ENCODE results near the gene FBLN2. TPM values are rescaled to one million over a fixed set of nuclear protein-coding genes. Genes with fewer than 3 reads are reported as not detected.
"Not testable (repeated sequence)": the region's sequence is repeated elsewhere in the genome, so short reads cannot be mapped to it uniquely, and the experiment has no call there.

FBLN2 gene
- not detected for total RNA-seq

DNA sequence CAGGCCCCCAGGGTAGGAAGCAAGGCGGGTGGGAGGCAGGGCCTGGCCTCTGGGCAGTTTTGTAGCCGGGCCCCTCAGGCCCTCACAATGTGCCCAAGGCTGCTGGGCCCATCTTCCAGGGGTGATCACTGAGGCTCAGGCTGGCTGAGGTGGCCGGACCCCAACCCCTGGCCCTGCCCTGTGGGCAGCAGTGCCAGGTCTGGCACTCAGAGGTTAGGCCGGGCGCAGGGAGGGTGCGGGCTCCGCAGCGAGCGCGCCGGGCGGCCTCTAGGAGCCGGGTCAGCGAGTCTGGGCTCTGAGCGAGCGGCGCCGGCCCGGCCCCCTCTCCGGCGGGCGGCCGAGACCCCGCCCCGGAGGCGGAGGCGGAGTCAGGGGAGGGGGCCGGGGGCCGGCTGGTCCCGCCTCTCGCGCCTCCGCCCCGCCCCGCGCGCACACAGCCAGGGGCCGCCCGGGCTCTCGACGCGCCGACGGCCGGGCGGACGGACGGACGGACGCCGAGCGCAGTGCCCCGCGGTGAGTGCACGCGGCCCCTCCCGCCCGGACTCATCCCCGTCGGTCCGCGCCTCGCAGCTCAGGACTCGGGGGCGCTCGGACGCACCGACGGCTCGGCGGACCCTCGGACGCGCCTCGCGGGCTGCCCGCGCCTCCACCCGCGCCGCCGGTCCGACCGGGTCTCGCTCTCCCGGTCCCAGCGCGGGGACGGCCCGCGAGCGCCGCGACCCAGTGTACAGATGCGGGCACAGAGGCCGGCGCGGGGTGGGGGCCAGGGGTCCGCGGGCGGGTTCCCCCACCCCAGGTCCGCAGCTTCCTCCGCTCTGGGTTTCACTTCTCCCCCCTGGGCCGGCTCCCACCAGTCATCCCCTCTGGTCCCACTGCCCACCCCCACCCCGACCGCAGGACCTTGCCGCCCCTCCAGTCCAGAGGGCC, at the start of gene FBLN2:
FBLN2 (plus strand) TSS at position 430 of the 927 bp plus-strand sequence. CDS start 21,231 bp downstream, outside the sequence.
- intact Hi-C loops (cut with micrococcal nuclease), result no loop called here
- ChIA-PET POLR2A (no interaction called here), CTCF (no interaction called here)
- H3K27me3 Mint-ChIP-seq, result peaks cover 59% of the 10 kb centered on the region
- no peaks in the 10 kb centered on the region for H3K36me3 Mint-ChIP-seq
- no peak for DNase-seq
- peaks cover 20% of the 10 kb centered on the region for H3K4me1 Mint-ChIP-seq (ENCODE audit: low read depth)
- H3K4me3 Mint-ChIP-seq, result peak within 1 kb of the TSS; percentile 1
- H3K27ac Mint-ChIP-seq, result no peak within 1 kb of the TSS
- no peaks in the 10 kb centered on the region for H3K9me3 Mint-ChIP-seq

DNA sequence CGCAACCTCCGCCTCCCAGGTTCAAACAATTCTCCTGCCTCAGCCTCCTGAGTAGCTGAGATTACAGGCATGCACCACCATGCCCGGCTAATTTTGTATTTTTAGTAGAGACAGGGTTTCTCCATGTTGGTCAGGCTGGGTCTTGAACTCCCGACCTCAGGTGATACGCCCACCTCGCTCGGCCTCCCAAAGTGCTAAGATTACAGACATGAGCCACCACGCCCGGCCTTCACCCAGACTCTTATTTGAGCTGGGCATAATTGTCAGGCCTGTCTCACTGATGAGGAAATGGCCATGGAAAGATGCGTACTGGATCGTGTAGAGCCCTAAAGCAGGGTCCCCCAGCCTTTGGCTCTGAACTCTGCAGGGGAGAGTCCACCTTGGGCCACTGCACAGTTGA, 49.7 kb upstream of the FBLN2 start:
- H3K4me3 Mint-ChIP-seq, H3K36me3 Mint-ChIP-seq: not testable (repeated sequence)

DNA sequence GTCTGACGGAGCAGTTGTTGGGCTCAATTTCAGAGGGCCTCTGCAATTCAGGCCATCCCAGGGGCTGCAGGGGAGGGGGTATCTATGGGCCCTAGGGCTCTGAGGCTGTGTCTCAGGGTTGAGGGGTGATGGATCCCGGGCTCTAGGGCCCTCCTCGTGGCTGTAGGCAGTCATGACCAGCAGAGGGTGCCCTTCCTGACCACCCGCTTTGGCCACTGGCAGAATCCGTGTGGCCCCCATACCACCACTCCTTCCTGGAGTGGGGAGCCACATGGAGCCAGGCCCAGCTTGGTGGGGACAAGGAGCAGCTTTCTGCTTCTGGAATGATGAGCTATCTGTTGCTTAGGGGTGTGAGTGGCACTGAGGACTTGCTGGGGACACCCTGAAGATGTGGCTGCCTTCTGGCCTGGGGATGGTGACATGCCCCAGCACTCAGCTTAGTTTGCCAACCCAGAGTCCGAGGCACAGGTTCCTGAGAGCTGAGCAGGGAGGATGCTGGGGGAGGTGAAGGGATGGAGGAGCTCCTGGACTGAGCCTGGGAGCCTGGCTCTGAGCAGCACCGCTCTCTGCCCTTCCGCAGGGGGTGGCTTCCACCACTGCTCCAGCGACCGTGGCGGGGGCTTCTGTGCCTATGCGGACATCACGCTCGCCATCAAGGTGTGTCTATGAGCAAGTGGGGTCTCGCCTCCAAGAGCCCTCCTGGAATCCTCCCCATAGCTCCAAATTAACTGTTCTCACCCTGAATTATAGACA, 48.6 kb upstream of the FBLN2 start:
- Mint-ChIP-seq H3K27ac (no peak overlapping the region), H3K27me3 (no peaks in the 10 kb centered on the region), H3K9me3 (no peaks in the 10 kb centered on the region), H3K36me3 (no peaks in the 10 kb centered on the region), H3K4me3 (no peak overlapping the region), H3K4me1 (ENCODE audit: low read depth) (no peaks in the 10 kb centered on the region)
- intact Hi-C loops (cut with micrococcal nuclease), result no loop called here
- CTCF ChIA-PET, result interaction anchor here (1.0 to 9.1 kb wide), 2 partner anchors 150 to 380 kb away, joined by 4 to 456 read pairs; no protein-coding TSS in a partner anchor
- POLR2A ChIA-PET, result no interaction called here
- peak; percentile 18 for DNase-seq

More for the DNA sequence above, 49.7 kb upstream of the FBLN2 start:
- H3K9me3 Mint-ChIP-seq; H3K27me3 Mint-ChIP-seq; H3K27ac Mint-ChIP-seq; POLR2A ChIA-PET; DNase-seq; H3K4me1 Mint-ChIP-seq (ENCODE audit: low read depth): not testable (repeated sequence)
- CTCF ChIA-PET, result interaction anchor here (1.9 to 9.1 kb wide), 2 partner anchors 13 to 151 kb away, joined by 6 to 456 read pairs; no protein-coding TSS in a partner anchor
- intact Hi-C loops (cut with micrococcal nuclease), result loop anchor here (5.0 kb wide), 1 partner anchor 383 kb away; the partner anchor contains the start of gene WNT7A

DNA sequence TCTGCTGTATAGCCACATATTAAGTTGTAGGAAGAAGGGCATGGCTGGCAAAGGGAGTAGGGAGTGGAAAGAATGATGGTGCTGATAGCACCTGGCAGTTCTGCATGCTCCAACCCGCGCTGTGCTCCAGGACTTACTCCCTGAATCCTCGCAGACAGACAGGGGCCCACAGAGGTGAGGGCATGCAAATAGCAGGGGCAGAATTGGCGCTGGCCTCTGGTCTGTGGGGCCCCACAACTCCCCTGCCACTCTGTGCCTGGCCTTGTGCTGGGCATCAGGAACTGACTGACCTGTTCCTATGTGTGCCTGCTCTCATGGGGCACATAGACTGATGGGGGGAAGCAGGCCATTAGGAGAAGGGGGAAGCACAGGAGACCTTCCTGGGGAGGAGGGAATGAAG, 47.9 kb upstream of the FBLN2 start:
- no peak overlapping the region for H3K27ac Mint-ChIP-seq
- H3K4me1 Mint-ChIP-seq (ENCODE audit: low read depth), result no peaks in the 10 kb centered on the region
- no peaks in the 10 kb centered on the region for H3K9me3 Mint-ChIP-seq
- CTCF ChIA-PET, result interaction anchor here (9.1 kb wide), 1 partner anchor 149 kb away, joined by 456 read pairs; no protein-coding TSS in a partner anchor
- H3K36me3 Mint-ChIP-seq, result no peaks in the 10 kb centered on the region
- H3K4me3 Mint-ChIP-seq, result no peak overlapping the region
- intact Hi-C loops (cut with micrococcal nuclease), result no loop called here
- no peak for DNase-seq
- no peaks in the 10 kb centered on the region for H3K27me3 Mint-ChIP-seq
- POLR2A ChIA-PET, result interaction anchor here (0.8 kb wide), 1 partner anchor 143 kb away, joined by 3 read pairs; no protein-coding TSS in a partner anchor

DNA sequence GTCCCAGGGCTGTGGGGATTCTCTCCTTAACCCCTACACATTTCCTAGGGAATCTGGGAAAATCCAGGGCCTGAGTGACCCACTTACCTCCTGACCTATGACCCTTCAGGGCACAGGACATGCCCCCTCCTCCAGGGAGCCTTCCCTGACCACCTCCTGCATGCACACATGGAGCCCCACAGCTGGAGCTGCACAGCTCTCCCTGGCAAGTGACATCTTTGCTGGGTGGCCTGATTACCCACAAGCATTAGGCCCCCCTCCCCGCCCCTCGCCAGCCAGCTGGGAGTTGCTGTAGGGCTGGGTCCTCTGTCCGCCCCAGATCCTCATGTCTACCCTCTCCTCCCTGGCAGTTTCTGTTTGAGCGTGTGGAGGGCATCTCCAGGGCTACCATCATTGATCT, 47.4 kb upstream of the FBLN2 start:
- Mint-ChIP-seq H3K27ac (no peak overlapping the region), H3K4me3 (no peak overlapping the region), H3K4me1 (ENCODE audit: low read depth) (no peaks in the 10 kb centered on the region), H3K9me3 (no peaks in the 10 kb centered on the region), H3K36me3 (no peaks in the 10 kb centered on the region), H3K27me3 (no peaks in the 10 kb centered on the region)
- no peak for DNase-seq
- ChIA-PET POLR2A (interaction anchor here (0.8 kb wide), 1 partner anchor 144 kb away, joined by 3 read pairs; no protein-coding TSS in a partner anchor), CTCF (interaction anchor here (9.1 kb wide), 1 partner anchor 149 kb away, joined by 456 read pairs; no protein-coding TSS in a partner anchor)
- intact Hi-C loops (cut with micrococcal nuclease), result no loop called here

DNA sequence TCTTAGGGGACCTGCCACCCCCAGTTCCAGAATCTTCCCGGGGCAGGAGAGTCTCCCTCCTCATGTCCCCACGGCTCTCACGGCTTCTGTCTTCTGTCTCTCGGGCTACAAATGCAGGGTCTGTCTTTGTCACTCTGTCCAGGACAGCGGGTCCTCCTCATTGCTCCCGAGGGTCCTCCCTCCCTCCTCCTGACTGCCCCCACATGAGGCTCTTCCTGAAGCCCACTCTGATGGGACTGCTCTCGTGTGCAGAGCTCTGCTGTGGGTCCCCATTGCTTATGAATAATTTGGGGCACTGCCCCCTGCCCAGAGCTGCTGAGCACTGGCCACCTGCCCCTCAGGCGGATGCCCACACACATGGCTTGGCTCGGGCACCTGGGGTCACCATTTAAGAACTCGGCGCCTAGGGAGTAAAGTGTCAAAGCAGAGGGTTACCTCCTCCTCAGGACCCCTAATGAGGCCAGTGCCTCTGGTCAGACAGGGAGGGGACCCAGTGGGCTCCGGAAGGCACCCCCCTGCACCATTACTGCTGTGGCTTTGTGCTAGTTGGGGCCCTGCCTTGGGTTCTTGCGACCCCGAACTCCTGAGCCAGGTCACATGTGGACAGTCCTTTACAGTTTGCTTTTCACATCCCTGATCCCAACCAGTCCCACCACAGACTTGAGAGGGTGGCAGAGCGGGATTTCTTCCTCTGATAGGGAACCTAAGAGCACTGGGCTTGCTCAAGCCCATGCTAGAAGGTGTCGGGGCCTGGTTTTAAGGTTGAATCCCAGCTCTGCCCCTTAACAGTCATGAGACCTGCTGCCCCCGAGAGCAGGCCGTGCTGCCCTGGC, 46.8 kb upstream of the FBLN2 start:
- Mint-ChIP-seq H3K27ac (no peak overlapping the region), H3K4me1 (ENCODE audit: low read depth) (no peaks in the 10 kb centered on the region), H3K4me3 (no peak overlapping the region), H3K27me3 (no peaks in the 10 kb centered on the region), H3K9me3 (no peaks in the 10 kb centered on the region), H3K36me3 (no peaks in the 10 kb centered on the region)
- ChIA-PET CTCF (interaction anchor here (9.1 kb wide), 1 partner anchor 148 kb away, joined by 456 read pairs; no protein-coding TSS in a partner anchor), POLR2A (interaction anchor here (0.8 kb wide), 1 partner anchor 144 kb away, joined by 3 read pairs; no protein-coding TSS in a partner anchor)
- intact Hi-C loops (cut with micrococcal nuclease), result no loop called here
- DNase-seq, result no peak

DNA sequence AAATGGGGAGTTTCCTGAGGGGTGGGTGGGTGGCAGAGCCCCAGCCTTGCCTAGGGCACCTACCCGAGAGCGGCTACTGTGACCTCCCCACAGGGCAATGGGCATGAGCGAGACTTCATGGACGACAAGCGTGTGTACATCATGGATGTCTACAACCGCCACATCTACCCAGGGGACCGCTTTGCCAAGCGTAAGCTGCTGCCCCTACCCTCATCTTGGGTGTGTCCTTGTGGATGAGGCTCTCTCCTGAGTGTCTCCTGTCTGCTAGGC, 46.2 kb upstream of the FBLN2 start:
- CTCF ChIA-PET, result interaction anchor here (2.0 to 9.1 kb wide), 2 partner anchors 145 to 148 kb away, joined by 9 to 456 read pairs; no protein-coding TSS in a partner anchor
- Mint-ChIP-seq H3K4me1 (ENCODE audit: low read depth) (no peaks in the 10 kb centered on the region), H3K9me3 (no peaks in the 10 kb centered on the region), H3K4me3 (no peak overlapping the region), H3K27me3 (no peaks in the 10 kb centered on the region), H3K27ac (no peak overlapping the region), H3K36me3 (no peaks in the 10 kb centered on the region)
- no peak for DNase-seq
- intact Hi-C loops (cut with micrococcal nuclease), result no loop called here
- POLR2A ChIA-PET, result no interaction called here

DNA sequence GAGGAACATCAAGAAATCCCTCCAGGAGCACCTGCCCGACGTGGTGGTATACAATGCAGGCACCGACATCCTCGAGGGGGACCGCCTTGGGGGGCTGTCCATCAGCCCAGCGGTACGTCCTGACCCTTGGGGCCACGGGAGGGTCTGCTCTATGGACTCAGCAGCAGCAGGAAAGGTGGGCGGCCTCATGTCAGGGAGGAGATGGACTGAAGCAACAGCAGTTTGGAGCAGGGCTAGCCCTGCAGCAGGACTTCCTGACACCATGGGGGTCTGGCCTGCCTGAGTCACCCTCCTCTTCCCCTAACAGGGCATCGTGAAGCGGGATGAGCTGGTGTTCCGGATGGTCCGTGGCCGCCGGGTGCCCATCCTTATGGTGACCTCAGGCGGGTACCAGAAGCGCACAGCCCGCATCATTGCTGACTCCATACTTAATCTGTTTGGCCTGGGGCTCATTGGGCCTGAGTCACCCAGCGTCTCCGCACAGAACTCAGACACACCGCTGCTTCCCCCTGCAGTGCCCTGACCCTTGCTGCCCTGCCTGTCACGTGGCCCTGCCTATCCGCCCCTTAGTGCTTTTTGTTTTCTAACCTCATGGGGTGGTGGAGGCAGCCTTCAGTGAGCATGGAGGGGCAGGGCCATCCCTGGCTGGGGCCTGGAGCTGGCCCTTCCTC, 44.6 kb upstream of the FBLN2 start:
- POLR2A ChIA-PET, result no interaction called here
- no peak overlapping the region for H3K27ac Mint-ChIP-seq

DNA sequence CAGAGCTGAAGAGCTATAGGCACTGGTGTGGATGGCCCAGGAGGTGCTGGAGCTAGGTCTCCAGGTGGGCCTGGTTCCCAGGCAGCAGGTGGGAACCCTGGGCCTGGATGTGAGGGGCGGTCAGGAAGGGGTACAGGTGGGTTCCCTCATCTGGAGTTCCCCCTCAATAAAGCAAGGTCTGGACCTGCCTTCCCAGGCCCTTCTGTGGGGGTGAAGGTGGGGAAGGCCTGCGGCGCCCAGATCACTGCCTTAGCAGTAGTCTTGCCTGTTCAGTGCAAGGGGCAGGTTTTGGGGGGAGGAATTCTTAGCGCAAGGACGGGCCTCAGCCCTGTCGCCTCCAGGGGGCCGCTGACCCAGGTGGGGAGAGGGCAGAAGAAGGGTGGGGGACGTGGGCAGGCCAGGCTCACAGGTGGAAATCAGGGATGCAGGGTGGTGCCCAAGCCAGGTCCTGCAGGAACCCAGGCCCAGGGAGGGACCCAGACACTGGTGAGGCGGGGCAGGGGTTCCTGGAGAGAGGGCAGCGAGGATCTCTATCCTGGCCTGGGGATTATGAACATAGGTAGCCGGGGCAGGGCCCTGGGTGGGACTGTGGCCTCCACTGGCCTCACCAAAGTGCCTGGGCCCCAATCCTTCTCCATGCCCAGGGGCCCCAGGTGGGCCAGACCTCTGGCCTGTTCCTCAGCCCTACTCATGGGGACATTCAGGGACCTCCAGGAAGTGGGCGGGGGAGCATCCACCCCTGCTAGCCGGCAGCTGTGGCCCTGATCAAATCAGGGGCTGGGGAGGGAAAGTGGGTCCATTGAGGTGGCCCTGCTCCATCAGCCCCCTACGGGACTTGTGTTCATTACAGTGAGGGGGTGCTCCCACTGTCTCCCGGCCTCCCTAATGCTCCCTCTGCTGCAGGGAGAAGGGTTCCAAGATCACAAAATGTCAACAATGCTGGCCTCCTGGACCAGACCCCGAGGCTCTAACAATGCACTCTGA, 43.5 kb upstream of the FBLN2 start:
- no peaks in the 10 kb centered on the region for H3K36me3 Mint-ChIP-seq
- ChIA-PET CTCF (interaction anchor here (0.8 to 3.8 kb wide), 2 partner anchors 10 to 142 kb away, joined by 3 to 15 read pairs; no protein-coding TSS in a partner anchor), POLR2A (no interaction called here)
- no peaks in the 10 kb centered on the region for H3K4me1 Mint-ChIP-seq (ENCODE audit: low read depth)
- no peaks in the 10 kb centered on the region for H3K9me3 Mint-ChIP-seq
- no peak overlapping the region for H3K4me3 Mint-ChIP-seq
- intact Hi-C loops (cut with micrococcal nuclease), result no loop called here
- no peak for DNase-seq
- H3K27ac Mint-ChIP-seq, result no peak overlapping the region
- no peaks in the 10 kb centered on the region for H3K27me3 Mint-ChIP-seq

More for the DNA sequence above, 44.6 kb upstream of the FBLN2 start:
- Mint-ChIP-seq H3K36me3 (no peaks in the 10 kb centered on the region), H3K4me1 (ENCODE audit: low read depth) (no peaks in the 10 kb centered on the region), H3K4me3 (no peak overlapping the region), H3K9me3 (no peaks in the 10 kb centered on the region), H3K27me3 (no peaks in the 10 kb centered on the region)
- CTCF ChIA-PET, result interaction anchor here (1.0 to 2.0 kb wide), 2 partner anchors 144 to 147 kb away, joined by 3 to 9 read pairs; no protein-coding TSS in a partner anchor
- intact Hi-C loops (cut with micrococcal nuclease), result no loop called here
- no peak for DNase-seq

DNA sequence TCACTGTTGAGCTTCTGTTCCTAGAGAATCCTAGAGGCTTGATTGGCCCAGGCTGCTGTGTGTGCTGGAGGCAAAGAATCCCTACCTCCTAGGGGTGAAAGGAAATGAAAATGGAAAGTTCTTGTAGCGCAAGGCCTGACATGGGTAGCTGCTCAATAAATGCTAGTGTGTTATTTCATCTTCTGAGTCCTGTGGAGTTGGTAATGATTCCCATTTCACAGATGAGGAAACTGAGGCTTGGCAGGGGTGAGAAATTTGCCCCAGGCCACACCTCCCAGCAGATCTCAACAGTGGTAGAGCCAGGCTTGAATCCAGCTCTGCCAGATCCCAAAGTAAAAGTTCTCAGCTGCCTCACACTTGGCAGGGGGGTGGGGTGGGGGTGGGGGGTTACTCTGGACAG, 42.7 kb upstream of the FBLN2 start:
- H3K27ac Mint-ChIP-seq, result no peak overlapping the region

More for the DNA sequence above, 42.7 kb upstream of the FBLN2 start:
- H3K4me3 Mint-ChIP-seq, result no peak overlapping the region
- no peaks in the 10 kb centered on the region for H3K4me1 Mint-ChIP-seq (ENCODE audit: low read depth)
- intact Hi-C loops (cut with micrococcal nuclease), result no loop called here
- POLR2A ChIA-PET, result no interaction called here
- H3K36me3 Mint-ChIP-seq, result no peaks in the 10 kb centered on the region
- H3K9me3 Mint-ChIP-seq, result no peaks in the 10 kb centered on the region
- no peak for DNase-seq
- no peaks in the 10 kb centered on the region for H3K27me3 Mint-ChIP-seq
- CTCF ChIA-PET, result interaction anchor here (3.8 kb wide), 1 partner anchor 142 kb away, joined by 15 read pairs; no protein-coding TSS in a partner anchor
